Measurements from ENCODE around the gene C1QTNF6.

The C1QTNF6 gene

GRCh38 chr22:37160027-37160426, 28.0 kb downstream of the C1QTNF6 start:
- H3K4me1 ChIP-seq (ENCODE audit: control insufficient read depth, insufficient read depth, low read length): no peaks in the 10 kb centered on the region
- H3K9me3 ChIP-seq (ENCODE audit: control insufficient read depth, insufficient read depth, low read depth, low read length): no peaks in the 10 kb centered on the region
- no peak overlapping the region for H3K4me3 ChIP-seq (ENCODE audit: low read depth, low read length)
- CTCF ChIA-PET: interaction anchor here (1.2 to 1.5 kb wide), 2 partner anchors 38 to 40 kb away, joined by 4 to 6 read pairs; no protein-coding TSS in a partner anchor
- H3K36me3 ChIP-seq (ENCODE audit: control insufficient read depth in 2 of 2, insufficient read depth in 1 of 2, low read length in 2 of 2): no peaks in the 10 kb centered on the region
- no peak overlapping the region for H3K27ac ChIP-seq (ENCODE audit: extremely low read depth, low read depth, low read length)
- POLR2A ChIA-PET: interaction anchor here (0.7 kb wide), 1 partner anchor 647 kb away, joined by 6 read pairs; no protein-coding TSS in a partner anchor
- TF ChIP-seq TCF7L2 (IDR thresholded peaks at IDR 0.05; ENCODE audit: borderline replicate concordance, low read depth, low read length) (no peak), SCRT2 (tag by site-specific recombination; IDR thresholded peaks at IDR 0.05) (no peak), ZEB2 (tag by site-specific recombination; IDR thresholded peaks at IDR 0.05) (no peak), ZNF610 (tag by site-specific recombination; IDR thresholded peaks at IDR 0.05; ENCODE audit: borderline replicate concordance) (no peak), ZNF670 (tag by site-specific recombination; IDR thresholded peaks at IDR 0.05; ENCODE audit: low read depth) (no peak)

GRCh38 chr22:37158963-37159290, 29.1 kb downstream of the C1QTNF6 start:
- no peaks in the 10 kb centered on the region for H3K9me3 ChIP-seq (ENCODE audit: control insufficient read depth, insufficient read depth, low read depth, low read length)
- H3K36me3 ChIP-seq (ENCODE audit: control insufficient read depth in 2 of 2, insufficient read depth in 1 of 2, low read length in 2 of 2): no peaks in the 10 kb centered on the region
- H3K4me1 ChIP-seq (ENCODE audit: control insufficient read depth, insufficient read depth, low read length): no peaks in the 10 kb centered on the region
- H3K27ac ChIP-seq (ENCODE audit: extremely low read depth, low read depth, low read length): no peak overlapping the region
- no peak overlapping the region for H3K4me3 ChIP-seq (ENCODE audit: low read depth, low read length)
- ChIA-PET CTCF (no interaction called here), POLR2A (no interaction called here)
- TF ChIP-seq ZNF514 (tag by site-specific recombination; IDR thresholded peaks at IDR 0.05) (no peak), ZNF624 (tag by site-specific recombination; IDR thresholded peaks at IDR 0.05) (no peak), ZNF404 (tag by site-specific recombination; IDR thresholded peaks at IDR 0.05) (no peak), ZNF10 (tag by site-specific recombination; IDR thresholded peaks at IDR 0.05) (no peak), ZNF132 (tag by site-specific recombination; IDR thresholded peaks at IDR 0.05; ENCODE audit: borderline replicate concordance) (no peak), ZNF658 (tag by site-specific recombination; IDR thresholded peaks at IDR 0.05) (no peak), ZNF544 (tag by site-specific recombination; IDR thresholded peaks at IDR 0.05) (no peak)

GRCh38 chr22:37157516-37158285, 30.3 kb downstream of the C1QTNF6 start:
- POLR2A ChIA-PET: no interaction called here
- no peak overlapping the region for H3K4me3 ChIP-seq (ENCODE audit: low read depth, low read length)
- CTCF ChIA-PET: interaction anchor here (0.6 to 1.3 kb wide), 5 partner anchors 9 to 43 kb away, joined by 3 to 4 read pairs (median 3); no protein-coding TSS in a partner anchor

More at GRCh38 chr22:37157516-37158285, 30.3 kb downstream of the C1QTNF6 start:
- no peaks in the 10 kb centered on the region for H3K9me3 ChIP-seq (ENCODE audit: control insufficient read depth, insufficient read depth, low read depth, low read length)
- no peaks in the 10 kb centered on the region for H3K4me1 ChIP-seq (ENCODE audit: control insufficient read depth, insufficient read depth, low read length)
- TF ChIP-seq AEBP2 (tag by site-specific recombination; IDR thresholded peaks at IDR 0.05; ENCODE audit: borderline replicate concordance) (no peak), ZSCAN30 (tag by site-specific recombination; IDR thresholded peaks at IDR 0.05) (no peak), ZXDB (tag by site-specific recombination; IDR thresholded peaks at IDR 0.05) (no peak), ZNF223 (tag by site-specific recombination; IDR thresholded peaks at IDR 0.05) (no peak), ZNF76 (tag by site-specific recombination; IDR thresholded peaks at IDR 0.05; ENCODE audit: borderline replicate concordance, low read depth) (no peak), GLI2 (tag by site-specific recombination; IDR thresholded peaks at IDR 0.05; ENCODE audit: borderline replicate concordance, low read depth) (no peak), ZNF639 (tag by site-specific recombination; IDR thresholded peaks at IDR 0.05) (no peak)
- no peaks in the 10 kb centered on the region for H3K36me3 ChIP-seq (ENCODE audit: control insufficient read depth in 2 of 2, insufficient read depth in 1 of 2, low read length in 2 of 2)
- H3K27ac ChIP-seq (ENCODE audit: extremely low read depth, low read depth, low read length): no peak overlapping the region
